GM23338 (cell line): ENCODE measurements around the gene DMD. TPM values are rescaled to one million over a fixed set of nuclear protein-coding genes. Genes with fewer than 3 reads are reported as not detected.

Experiments used
- ATAC-seq: fragments of 200-7000 bp; cut with Tn5 transposase; 3 replicates; pipeline ENCODE4 v1.9.1; 2020
- DNase-seq: peaks from one replicate; pipeline ENCODE4 v3.0.0-alpha.2; 2015; ENCODE audit warnings: low spot score
- H2AFZ ChIP-seq: fragments of 200-600 bp; sonication (generic); 2 replicates; pipeline ENCODE4 v1.8.0; 2016; ENCODE audit warnings: antibody characterized with exemption, mild to moderate bottlenecking, moderate library complexity
- H3F3A ChIP-seq: fragments of 200-600 bp; sonication (generic); replicated peaks from 2 replicates; pipeline ENCODE4 v1.8.0; 2017; ENCODE audit warnings: antibody characterized with exemption, mixed run types, low read depth
- H3K27ac ChIP-seq: fragments of 200-600 bp; sonication (generic); 2 replicates; pipeline ENCODE4 v1.6.1; 2016; ENCODE audit warnings: low read depth
- H3K27me3 ChIP-seq: fragments of 200-600 bp; sonication (generic); 2 replicates; pipeline ENCODE4 v1.8.0; 2016; ENCODE audit warnings: mild to moderate bottlenecking, mixed run types, moderate library complexity; ENCODE audit not compliant: insufficient read depth
- H3K36me3 ChIP-seq: fragments of 200-600 bp; sonication (generic); 2 replicates; pipeline ENCODE4 v1.8.0; 2016; ENCODE audit warnings: mild to moderate bottlenecking; ENCODE audit not compliant: insufficient read depth
- H3K4me1 ChIP-seq: fragments of 200-600 bp; sonication (generic); 2 replicates; pipeline ENCODE4 v1.8.0; 2016; ENCODE audit warnings: mild to moderate bottlenecking, moderate library complexity; ENCODE audit not compliant: insufficient read depth
- H3K4me2 ChIP-seq: fragments of 200-600 bp; sonication (generic); 2 replicates; pipeline ENCODE4 v1.7.1; 2017; ENCODE audit warnings: mixed run types
- H3K4me3 ChIP-seq: fragments of 200-600 bp; sonication (generic); 2 replicates; pipeline ENCODE4 v1.6.1; 2016; ENCODE audit warnings: mixed run types
- H3K79me2 ChIP-seq: fragments of 200-600 bp; sonication (generic); replicated peaks from 2 replicates; pipeline ENCODE4 v1.8.0; 2017; ENCODE audit warnings: mild to moderate bottlenecking; ENCODE audit not compliant: insufficient read depth
- H3K9me2 ChIP-seq: fragments of 200-600 bp; sonication (generic); 2 replicates; pipeline ENCODE4 v1.8.0; 2017; ENCODE audit not compliant: insufficient read depth
- H4K20me1 ChIP-seq: fragments of 200-600 bp; sonication (generic); replicated peaks from 2 replicates; pipeline ENCODE4 v1.8.0; 2017; ENCODE audit warnings: mild to moderate bottlenecking; ENCODE audit not compliant: insufficient read depth
- H3K27ac Mint-ChIP-seq: 2 replicates; pipeline ENCODE4 v1.8.0; 2020; ENCODE audit warnings: inconsistent platforms, mild to moderate bottlenecking, moderate library complexity, mixed read lengths
- H3K27me3 Mint-ChIP-seq: 3 replicates; pipeline ENCODE4 v1.8.0; 2022; ENCODE audit warnings: low read depth, mild to moderate bottlenecking, moderate library complexity, mixed read lengths, inconsistent platforms; ENCODE audit not compliant: insufficient read depth, poor library complexity
- H3K36me3 Mint-ChIP-seq: 3 replicates; pipeline ENCODE4 v1.8.0; 2021; ENCODE audit warnings: low read depth, mild to moderate bottlenecking, inconsistent platforms, moderate library complexity, mixed read lengths
- H3K4me1 Mint-ChIP-seq: 3 replicates; pipeline ENCODE4 v1.8.0; 2020; ENCODE audit warnings: mild to moderate bottlenecking, inconsistent platforms, mixed read lengths
- H3K4me3 Mint-ChIP-seq: 3 replicates; pipeline ENCODE4 v1.8.0; 2021; ENCODE audit warnings: moderate library complexity, mild to moderate bottlenecking, inconsistent platforms, mixed read lengths
- H3K9me3 Mint-ChIP-seq: 3 replicates; pipeline ENCODE4 v1.8.0; 2020; ENCODE audit warnings: moderate library complexity, mild to moderate bottlenecking, inconsistent platforms, mixed read lengths
- EZH2 ChIP-seq: fragments of 200-600 bp; sonication (generic); IDR thresholded peaks from one replicate; pipeline ENCODE4 v1.8.0; 2017; ENCODE audit warnings: antibody characterized with exemption, mild to moderate bottlenecking, low read depth; ENCODE audit not compliant: unreplicated experiment
- EZH2phosphoT487 ChIP-seq: fragments of 200-600 bp; sonication (generic); IDR thresholded peaks from one replicate; pipeline ENCODE4 v1.8.1; 2018; ENCODE audit warnings: antibody characterized with exemption; ENCODE audit not compliant: unreplicated experiment
- JUNB ChIP-seq: IDR thresholded peaks from one replicate; pipeline ENCODE4 v1.6.1; 2016; ENCODE audit warnings: antibody characterized with exemption; ENCODE audit not compliant: unreplicated experiment
- NANOG ChIP-seq: IDR thresholded peaks from 2 replicates; pipeline ENCODE4 v1.6.1; 2016; ENCODE audit warnings: antibody characterized with exemption, borderline replicate concordance
- POLR2AphosphoS5 ChIP-seq: IDR thresholded peaks from 2 replicates; pipeline ENCODE4 v1.6.1; 2016; ENCODE audit warnings: antibody characterized with exemption, low read depth
- STAT1 ChIP-seq: IDR thresholded peaks from one replicate; pipeline ENCODE4 v1.6.1; 2016; ENCODE audit warnings: antibody characterized with exemption; ENCODE audit not compliant: unreplicated experiment
- ZNF114 ChIP-seq: fragments of 250-450 bp; sonication (Bioruptor Pico); IDR thresholded peaks from 2 replicates; pipeline ENCODE4 v1.5.0; 2020; ENCODE audit warnings: mild to moderate bottlenecking, moderate library complexity
- ZNF331 ChIP-seq: fragments of 250-450 bp; sonication (Bioruptor Pico); IDR thresholded peaks from 2 replicates; pipeline ENCODE4 v1.5.0; 2020; ENCODE audit warnings: low read depth, mild to moderate bottlenecking, moderate library complexity
- polyA plus RNA-seq: library from polyadenylated mRNA; unstranded; fragments of >200 nt; fragmentation: Nextera tagmentation; extraction: Ambion mirVana; gene quantifications from 2 replicates; pipeline ENCODE4 v1.2.1, GENCODE V29; 2016
- total RNA-seq: library from RNA; depleted of rRNA; stranded (reverse); fragments of >200 nt; shearing (Covaris generic); gene quantifications from 2 replicates; pipeline ENCODE4 v1.2.3, GENCODE V29; 2014
- TF ChIP-seq, protein P1 (sequence below): IDR thresholded peaks from one replicate; pipeline ENCODE4 v1.6.1; 2018; ENCODE audit warnings: antibody characterized with exemption; ENCODE audit not compliant: unreplicated experiment
- TF ChIP-seq, protein P2 (sequence below): IDR thresholded peaks from 2 replicates; pipeline ENCODE4 v1.6.1; 2016; ENCODE audit warnings: antibody characterized with exemption
- TF ChIP-seq, protein P3 (sequence below), 2 experiments: fragments of 200-600 bp in 1 of 2; sonication (generic) in 1 of 2; conservative IDR thresholded peaks; 2 replicates each; pipeline versions ENCODE4 v1.5.1 to v1.6.1; 2016 to 2017; ENCODE audit warnings: antibody characterized with exemption in 2 of 2, low read depth in 2 of 2, mild to moderate bottlenecking in 2 of 2, moderate library complexity in 1 of 2

DMD gene
- total and polyA plus RNA-seq, 2 experiments from 2014 or later, result 4.5 to 7.6 TPM

DNA sequence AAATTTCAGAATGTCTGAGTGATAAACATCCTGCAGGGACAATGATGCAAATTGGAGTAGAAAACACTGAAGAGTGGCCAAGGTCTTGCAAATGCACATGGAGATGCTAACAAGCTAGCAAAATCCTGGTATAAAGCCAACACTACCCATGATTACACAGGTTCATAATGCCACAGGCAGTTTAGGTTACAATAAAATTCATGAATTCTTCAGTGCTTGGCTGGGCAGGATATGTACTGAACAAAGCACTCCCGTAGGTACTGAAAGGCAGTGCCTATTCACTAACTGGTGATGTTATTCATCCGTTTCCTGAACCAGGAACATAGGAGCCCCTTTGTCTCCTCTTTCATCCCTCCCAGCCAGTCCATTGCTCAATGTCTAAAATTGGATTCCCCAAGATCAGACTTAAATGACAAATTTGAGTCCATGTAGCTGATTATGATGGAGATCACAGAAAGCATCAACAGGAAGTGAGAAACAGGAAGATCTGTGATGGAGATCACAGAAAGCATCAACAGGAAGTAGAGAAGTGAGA lies 244.5 kb downstream of the DMD start:
- no peaks in the 10 kb centered on the region for H3K9me3 Mint-ChIP-seq
- Histone ChIP-seq H3K4me1 (no peaks in the 10 kb centered on the region), H3K9me2 (no peaks in the 10 kb centered on the region), H4K20me1 (no peaks in the 10 kb centered on the region), H2AFZ (no peak overlapping the region), H3K4me2 (no peak overlapping the region), H3K4me3 (no peak overlapping the region), H3K79me2 (no peaks in the 10 kb centered on the region), H3K36me3 (no peaks in the 10 kb centered on the region), H3K27me3 (no peaks in the 10 kb centered on the region), H3K27ac (no peak overlapping the region), H3F3A (no peaks in the 10 kb centered on the region)
- TF ChIP-seq ZNF114 (CRISPR knock-in tag), result no peak
- no peak overlapping the region for H3K27ac Mint-ChIP-seq
- no peak overlapping the region for H3K4me3 Mint-ChIP-seq
- ATAC-seq (no peak), DNase-seq (no peak)
- no peaks in the 10 kb centered on the region for H3K27me3 Mint-ChIP-seq
- H3K4me1 Mint-ChIP-seq, result no peaks in the 10 kb centered on the region; the same call in 2 of the 3 replicates
- no peaks in the 10 kb centered on the region for H3K36me3 Mint-ChIP-seq

DNA sequence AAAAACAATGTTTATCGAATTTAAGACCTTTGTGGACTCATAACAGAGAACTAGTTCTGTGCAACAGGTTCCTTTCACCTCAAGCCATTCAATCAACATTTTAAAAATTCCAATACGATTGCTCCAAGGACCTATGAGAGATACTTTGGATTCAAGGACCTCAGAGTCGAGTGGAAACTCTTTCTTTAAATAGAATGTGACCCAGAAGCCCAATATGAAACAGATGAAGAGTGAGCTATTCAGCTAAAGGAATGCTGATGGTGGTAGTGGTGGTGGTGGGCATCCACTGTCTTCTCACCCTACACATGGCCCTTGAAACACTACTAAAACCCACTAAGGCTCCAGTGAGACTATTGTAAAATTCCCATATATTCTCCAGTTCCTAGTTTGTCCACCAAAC lies 257.2 kb downstream of the DMD start:
- Histone ChIP-seq H3K4me2 (no peak overlapping the region), H3K36me3 (no peaks in the 10 kb centered on the region), H2AFZ (no peak overlapping the region), H4K20me1 (no peaks in the 10 kb centered on the region), H3K4me1 (no peaks in the 10 kb centered on the region), H3K9me2 (no peaks in the 10 kb centered on the region), H3K27me3 (no peaks in the 10 kb centered on the region), H3K79me2 (no peaks in the 10 kb centered on the region), H3F3A (no peaks in the 10 kb centered on the region), H3K27ac (no peak overlapping the region), H3K4me3 (no peak overlapping the region)
- H3K27me3 Mint-ChIP-seq, result no peaks in the 10 kb centered on the region
- DNase-seq, result no peak
- H3K27ac Mint-ChIP-seq, result no peak overlapping the region
- H3K4me1 Mint-ChIP-seq, result no peaks in the 10 kb centered on the region
- ATAC-seq, result no peak
- H3K9me3 Mint-ChIP-seq, result no peaks in the 10 kb centered on the region
- no peaks in the 10 kb centered on the region for H3K36me3 Mint-ChIP-seq
- H3K4me3 Mint-ChIP-seq, result no peak overlapping the region
- TF ChIP-seq POLR2AphosphoS5, result no peak
- no peak for TF ChIP-seq ZNF331 (CRISPR knock-in tag)
- TF ChIP-seq, protein P1, sequence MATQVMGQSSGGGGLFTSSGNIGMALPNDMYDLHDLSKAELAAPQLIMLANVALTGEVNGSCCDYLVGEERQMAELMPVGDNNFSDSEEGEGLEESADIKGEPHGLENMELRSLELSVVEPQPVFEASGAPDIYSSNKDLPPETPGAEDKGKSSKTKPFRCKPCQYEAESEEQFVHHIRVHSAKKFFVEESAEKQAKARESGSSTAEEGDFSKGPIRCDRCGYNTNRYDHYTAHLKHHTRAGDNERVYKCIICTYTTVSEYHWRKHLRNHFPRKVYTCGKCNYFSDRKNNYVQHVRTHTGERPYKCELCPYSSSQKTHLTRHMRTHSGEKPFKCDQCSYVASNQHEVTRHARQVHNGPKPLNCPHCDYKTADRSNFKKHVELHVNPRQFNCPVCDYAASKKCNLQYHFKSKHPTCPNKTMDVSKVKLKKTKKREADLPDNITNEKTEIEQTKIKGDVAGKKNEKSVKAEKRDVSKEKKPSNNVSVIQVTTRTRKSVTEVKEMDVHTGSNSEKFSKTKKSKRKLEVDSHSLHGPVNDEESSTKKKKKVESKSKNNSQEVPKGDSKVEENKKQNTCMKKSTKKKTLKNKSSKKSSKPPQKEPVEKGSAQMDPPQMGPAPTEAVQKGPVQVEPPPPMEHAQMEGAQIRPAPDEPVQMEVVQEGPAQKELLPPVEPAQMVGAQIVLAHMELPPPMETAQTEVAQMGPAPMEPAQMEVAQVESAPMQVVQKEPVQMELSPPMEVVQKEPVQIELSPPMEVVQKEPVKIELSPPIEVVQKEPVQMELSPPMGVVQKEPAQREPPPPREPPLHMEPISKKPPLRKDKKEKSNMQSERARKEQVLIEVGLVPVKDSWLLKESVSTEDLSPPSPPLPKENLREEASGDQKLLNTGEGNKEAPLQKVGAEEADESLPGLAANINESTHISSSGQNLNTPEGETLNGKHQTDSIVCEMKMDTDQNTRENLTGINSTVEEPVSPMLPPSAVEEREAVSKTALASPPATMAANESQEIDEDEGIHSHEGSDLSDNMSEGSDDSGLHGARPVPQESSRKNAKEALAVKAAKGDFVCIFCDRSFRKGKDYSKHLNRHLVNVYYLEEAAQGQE, result no peak
- TF ChIP-seq, protein P2, sequence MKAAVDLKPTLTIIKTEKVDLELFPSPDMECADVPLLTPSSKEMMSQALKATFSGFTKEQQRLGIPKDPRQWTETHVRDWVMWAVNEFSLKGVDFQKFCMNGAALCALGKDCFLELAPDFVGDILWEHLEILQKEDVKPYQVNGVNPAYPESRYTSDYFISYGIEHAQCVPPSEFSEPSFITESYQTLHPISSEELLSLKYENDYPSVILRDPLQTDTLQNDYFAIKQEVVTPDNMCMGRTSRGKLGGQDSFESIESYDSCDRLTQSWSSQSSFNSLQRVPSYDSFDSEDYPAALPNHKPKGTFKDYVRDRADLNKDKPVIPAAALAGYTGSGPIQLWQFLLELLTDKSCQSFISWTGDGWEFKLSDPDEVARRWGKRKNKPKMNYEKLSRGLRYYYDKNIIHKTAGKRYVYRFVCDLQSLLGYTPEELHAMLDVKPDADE, result no peak
- no peak for TF ChIP-seq STAT1
- TF ChIP-seq EZH2phosphoT487, result no peak
- TF ChIP-seq, protein P3, sequence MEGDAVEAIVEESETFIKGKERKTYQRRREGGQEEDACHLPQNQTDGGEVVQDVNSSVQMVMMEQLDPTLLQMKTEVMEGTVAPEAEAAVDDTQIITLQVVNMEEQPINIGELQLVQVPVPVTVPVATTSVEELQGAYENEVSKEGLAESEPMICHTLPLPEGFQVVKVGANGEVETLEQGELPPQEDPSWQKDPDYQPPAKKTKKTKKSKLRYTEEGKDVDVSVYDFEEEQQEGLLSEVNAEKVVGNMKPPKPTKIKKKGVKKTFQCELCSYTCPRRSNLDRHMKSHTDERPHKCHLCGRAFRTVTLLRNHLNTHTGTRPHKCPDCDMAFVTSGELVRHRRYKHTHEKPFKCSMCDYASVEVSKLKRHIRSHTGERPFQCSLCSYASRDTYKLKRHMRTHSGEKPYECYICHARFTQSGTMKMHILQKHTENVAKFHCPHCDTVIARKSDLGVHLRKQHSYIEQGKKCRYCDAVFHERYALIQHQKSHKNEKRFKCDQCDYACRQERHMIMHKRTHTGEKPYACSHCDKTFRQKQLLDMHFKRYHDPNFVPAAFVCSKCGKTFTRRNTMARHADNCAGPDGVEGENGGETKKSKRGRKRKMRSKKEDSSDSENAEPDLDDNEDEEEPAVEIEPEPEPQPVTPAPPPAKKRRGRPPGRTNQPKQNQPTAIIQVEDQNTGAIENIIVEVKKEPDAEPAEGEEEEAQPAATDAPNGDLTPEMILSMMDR (conservative IDR thresholded peaks at IDR 0.05; ENCODE audit: low read depth in 2 of 2), result no peak
- no peak for TF ChIP-seq ZNF114 (CRISPR knock-in tag)
- no peak for TF ChIP-seq EZH2
- no peak for TF ChIP-seq NANOG
- TF ChIP-seq JUNB, result no peak
